ENCODE data around the gene PDP2. TPM values are rescaled to one million over a fixed set of nuclear protein-coding genes. Genes with fewer than 3 reads are reported as not detected.
A peak's percentile ranks its signal among the peaks of the same experiment; 100 is the strongest.

Gene PDP2
- total RNA-seq, 6 experiments from 2014 or later, result 12.8 to 17.7 (median 16.2) TPM

- DNase-seq, result no peak
- no peaks in the 10 kb centered on the region for H3K36me3 Mint-ChIP-seq (ENCODE audit: low read depth)
- H3K9me3 Mint-ChIP-seq, result no peaks in the 10 kb centered on the region
- TF ChIP-seq, protein P1, sequence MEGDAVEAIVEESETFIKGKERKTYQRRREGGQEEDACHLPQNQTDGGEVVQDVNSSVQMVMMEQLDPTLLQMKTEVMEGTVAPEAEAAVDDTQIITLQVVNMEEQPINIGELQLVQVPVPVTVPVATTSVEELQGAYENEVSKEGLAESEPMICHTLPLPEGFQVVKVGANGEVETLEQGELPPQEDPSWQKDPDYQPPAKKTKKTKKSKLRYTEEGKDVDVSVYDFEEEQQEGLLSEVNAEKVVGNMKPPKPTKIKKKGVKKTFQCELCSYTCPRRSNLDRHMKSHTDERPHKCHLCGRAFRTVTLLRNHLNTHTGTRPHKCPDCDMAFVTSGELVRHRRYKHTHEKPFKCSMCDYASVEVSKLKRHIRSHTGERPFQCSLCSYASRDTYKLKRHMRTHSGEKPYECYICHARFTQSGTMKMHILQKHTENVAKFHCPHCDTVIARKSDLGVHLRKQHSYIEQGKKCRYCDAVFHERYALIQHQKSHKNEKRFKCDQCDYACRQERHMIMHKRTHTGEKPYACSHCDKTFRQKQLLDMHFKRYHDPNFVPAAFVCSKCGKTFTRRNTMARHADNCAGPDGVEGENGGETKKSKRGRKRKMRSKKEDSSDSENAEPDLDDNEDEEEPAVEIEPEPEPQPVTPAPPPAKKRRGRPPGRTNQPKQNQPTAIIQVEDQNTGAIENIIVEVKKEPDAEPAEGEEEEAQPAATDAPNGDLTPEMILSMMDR (IDR thresholded peaks at IDR 0.05), result no peak
- peak overlapping the region; percentile 13; the same call in 1 of the 2 replicates for H3K4me3 Mint-ChIP-seq
- peaks cover 5% of the 10 kb centered on the region for H3K27me3 Mint-ChIP-seq (ENCODE audit: insufficient read depth)
- peak overlapping the region; percentile 40; the same call in 1 of the 2 replicates for H3K27ac Mint-ChIP-seq
- peaks cover 54% of the 10 kb centered on the region for H3K4me1 Mint-ChIP-seq (ENCODE audit: low read depth)
These were observed 20.6 kb downstream of the PDP2 start for GRCh38 chr16:66900721-66901441.

DNA sequence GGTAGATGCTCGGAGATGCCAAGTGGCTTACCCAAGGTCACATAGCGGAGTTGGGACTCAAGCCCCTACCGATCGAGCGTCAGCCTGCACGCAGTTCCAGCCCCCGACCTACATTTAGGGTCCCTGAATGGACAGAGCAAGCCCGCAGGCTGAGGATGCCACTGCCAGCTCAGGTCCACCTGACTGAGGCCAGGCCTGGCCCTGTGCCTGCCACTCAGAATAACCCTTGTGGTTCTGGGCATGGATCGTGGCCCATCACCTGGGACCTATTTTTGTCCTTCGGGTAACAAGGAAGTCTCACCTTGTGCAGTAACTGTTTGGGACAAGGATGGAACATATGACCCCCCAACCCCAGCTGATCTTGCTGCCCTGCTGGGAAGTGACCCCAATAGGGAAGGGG lies 21.3 kb downstream of the PDP2 start:
- Mint-ChIP-seq H3K36me3 (ENCODE audit: low read depth) (no peaks in the 10 kb centered on the region), H3K27ac (no peak overlapping the region), H3K4me3 (no peak overlapping the region), H3K27me3 (ENCODE audit: insufficient read depth) (peaks cover 9% of the 10 kb centered on the region), H3K4me1 (ENCODE audit: low read depth) (peaks cover 46% of the 10 kb centered on the region), H3K9me3 (no peaks in the 10 kb centered on the region)
- DNase-seq, result no peak
- TF ChIP-seq, protein P1 (IDR thresholded peaks at IDR 0.05), result no peak

DNA sequence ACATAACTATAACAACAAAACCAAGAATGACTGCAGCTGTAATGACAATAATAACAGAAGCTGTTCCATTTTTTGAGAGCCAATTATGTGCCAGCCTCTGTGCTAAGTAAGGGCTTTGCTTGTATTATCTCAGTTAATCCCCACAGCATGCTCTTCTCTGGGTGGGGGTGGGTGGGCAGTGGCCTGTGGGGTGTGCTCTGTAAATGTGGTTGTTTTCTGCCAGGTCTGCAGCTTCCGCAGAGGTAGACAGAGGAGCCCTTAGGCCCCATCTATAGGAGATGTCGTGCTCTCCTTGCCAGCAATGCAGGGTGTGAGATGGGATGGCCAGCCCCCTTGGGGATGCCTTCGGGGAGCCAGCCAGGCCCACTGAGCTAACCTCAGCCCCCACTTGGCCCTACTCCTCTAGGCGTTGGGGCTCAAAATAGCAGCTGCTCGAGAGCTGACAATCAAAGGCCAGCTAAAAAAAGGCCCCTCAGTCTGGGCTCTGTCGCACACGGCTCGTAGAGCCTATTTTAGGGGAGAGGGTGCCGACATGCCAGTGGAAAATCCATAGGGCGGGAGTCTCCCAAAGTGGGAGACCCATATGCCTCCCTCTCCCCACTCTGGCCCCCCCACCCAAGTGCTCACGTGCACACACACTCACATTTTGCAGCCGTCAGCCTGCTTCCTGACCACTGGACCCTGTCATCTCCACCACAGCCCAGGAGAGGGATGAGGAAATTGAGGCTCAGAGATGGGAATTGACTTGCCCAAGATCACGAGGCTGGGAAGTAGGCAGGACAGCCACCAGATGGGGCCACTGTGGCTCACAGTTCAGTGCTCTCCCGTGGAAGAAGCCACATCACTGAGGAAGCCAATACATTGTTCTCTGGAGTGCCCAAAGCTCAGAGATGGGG lies 22.6 kb downstream of the PDP2 start:
- Mint-ChIP-seq H3K36me3 (ENCODE audit: low read depth) (no peaks in the 10 kb centered on the region), H3K9me3 (no peaks in the 10 kb centered on the region), H3K27me3 (ENCODE audit: insufficient read depth) (peaks cover 14% of the 10 kb centered on the region), H3K4me3 (no peak overlapping the region), H3K27ac (no peak overlapping the region), H3K4me1 (ENCODE audit: low read depth) (peaks cover 42% of the 10 kb centered on the region)
- TF ChIP-seq, protein P1 (IDR thresholded peaks at IDR 0.05), result no peak
- no peak for DNase-seq

DNA sequence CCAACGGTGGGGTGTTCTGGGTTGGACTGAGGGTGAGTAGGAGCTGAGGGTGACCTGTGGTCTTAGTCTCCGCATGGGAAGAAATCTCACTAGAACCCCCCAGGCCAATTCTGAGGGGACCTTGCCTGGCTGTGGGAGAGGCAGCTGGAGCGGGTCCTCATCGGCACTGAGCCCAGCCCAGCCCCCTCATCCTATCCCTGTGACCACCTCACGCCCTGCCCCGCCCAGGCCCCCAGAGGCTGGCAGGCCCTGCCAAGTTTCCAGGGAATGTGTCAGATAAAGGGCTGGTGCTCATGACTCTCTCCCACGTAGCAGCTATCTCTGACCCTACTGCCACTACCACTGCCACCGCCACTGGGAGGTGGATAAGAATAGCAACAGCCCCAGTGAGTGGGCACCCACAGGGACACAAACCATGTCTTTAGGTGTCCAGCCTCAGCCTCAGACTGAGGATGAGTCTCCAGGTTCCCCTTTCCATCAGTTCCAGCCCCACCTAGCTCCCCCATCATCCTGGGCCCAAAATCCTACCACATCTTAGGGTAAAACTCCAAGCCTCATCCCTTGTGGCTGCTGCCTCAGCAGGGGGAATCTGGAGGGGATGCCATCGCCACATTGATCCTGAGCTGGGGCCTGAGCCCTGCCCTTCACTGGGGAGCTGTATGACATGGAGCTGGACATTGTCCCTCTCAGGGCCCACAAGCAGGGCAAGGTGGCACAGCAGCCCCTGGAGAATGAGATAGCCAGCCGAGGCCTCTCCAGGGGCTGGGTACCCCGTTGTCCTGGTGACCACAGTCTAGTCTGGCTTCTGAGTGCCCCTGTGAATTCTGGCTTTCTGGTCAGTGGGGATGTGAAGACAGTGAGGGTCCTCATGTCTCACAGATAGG lies 23.5 kb downstream of the PDP2 start:
- Mint-ChIP-seq H3K36me3 (ENCODE audit: low read depth) (no peaks in the 10 kb centered on the region), H3K27me3 (ENCODE audit: insufficient read depth) (peaks cover 16% of the 10 kb centered on the region), H3K4me1 (ENCODE audit: low read depth) (peaks cover 34% of the 10 kb centered on the region), H3K27ac (no peak overlapping the region), H3K9me3 (no peaks in the 10 kb centered on the region), H3K4me3 (no peak overlapping the region)
- no peak for DNase-seq
- TF ChIP-seq, protein P1 (IDR thresholded peaks at IDR 0.05), result no peak

GRCh38 chr16:66904428-66904845 lies 24.1 kb downstream of the PDP2 start:
- Mint-ChIP-seq H3K36me3 (ENCODE audit: low read depth) (no peaks in the 10 kb centered on the region), H3K27ac (no peak overlapping the region), H3K27me3 (ENCODE audit: insufficient read depth) (peaks cover 19% of the 10 kb centered on the region), H3K9me3 (no peaks in the 10 kb centered on the region), H3K4me1 (ENCODE audit: low read depth) (peaks cover 28% of the 10 kb centered on the region), H3K4me3 (no peak overlapping the region)
- TF ChIP-seq, protein P1 (IDR thresholded peaks at IDR 0.05), result no peak
- no peak for DNase-seq

Data from HFFc6 (cell line).